Esophagus muscularis mucosa (tissue), 3 donors: ENCODE measurements around the gene HAAO.

Experiments used
- POLR2AphosphoS5 ChIP-seq, 2 donors: sonication (generic); formaldehyde crosslinking; IDR thresholded peaks; one replicate each; pipeline ENCODE4 v1.6.1; 2017; ENCODE audit warnings: antibody characterized with exemption in 2 of 2
- TF ChIP-seq, protein P1 (sequence below), 3 experiments: fragments of 200-600 bp in 2 of 3; fragments of 450-650 bp in 1 of 3; sonication (generic) in 2 of 3; IDR thresholded peaks; one replicate each; pipeline ENCODE4 v1.5.1; 2017 to 2019; ENCODE audit warnings: antibody characterized with exemption in 3 of 3, mild to moderate bottlenecking in 2 of 3, moderate library complexity in 1 of 3

DNA sequence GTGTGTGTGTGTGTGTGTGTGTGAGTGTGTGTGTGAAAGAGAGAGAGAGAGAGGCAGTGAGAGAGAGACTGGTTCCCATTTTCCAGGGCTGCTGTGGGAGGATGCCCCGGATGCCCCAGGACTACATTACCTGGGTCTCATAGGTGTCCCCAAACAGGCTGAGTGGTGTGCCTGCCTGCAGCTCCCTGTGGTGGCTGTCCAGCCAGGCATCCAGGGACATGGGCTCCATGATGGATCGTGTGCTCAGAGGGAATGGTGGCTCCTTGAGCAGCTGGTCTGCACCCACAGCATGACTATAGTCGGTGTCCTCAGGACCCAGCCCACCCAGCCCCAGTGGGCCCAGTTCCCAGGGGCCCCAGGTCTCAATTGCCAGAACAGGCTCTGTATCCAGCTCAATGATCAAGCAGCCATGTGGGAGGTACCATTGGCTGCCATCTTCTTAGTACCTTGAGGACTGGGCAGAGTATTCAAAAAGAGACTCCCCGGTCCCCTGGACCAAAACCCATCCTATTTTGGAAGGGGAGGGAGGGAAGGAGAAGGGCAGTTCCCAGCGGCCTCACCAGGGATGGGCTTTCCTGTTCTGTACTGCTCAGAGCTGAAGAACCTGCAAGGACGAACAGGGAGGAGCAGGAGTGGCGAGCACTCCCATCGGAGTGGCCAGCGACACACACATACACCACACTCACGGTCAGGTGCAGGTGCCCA is 22.6 kb downstream of the HAAO start:
- TF ChIP-seq, protein P1, sequence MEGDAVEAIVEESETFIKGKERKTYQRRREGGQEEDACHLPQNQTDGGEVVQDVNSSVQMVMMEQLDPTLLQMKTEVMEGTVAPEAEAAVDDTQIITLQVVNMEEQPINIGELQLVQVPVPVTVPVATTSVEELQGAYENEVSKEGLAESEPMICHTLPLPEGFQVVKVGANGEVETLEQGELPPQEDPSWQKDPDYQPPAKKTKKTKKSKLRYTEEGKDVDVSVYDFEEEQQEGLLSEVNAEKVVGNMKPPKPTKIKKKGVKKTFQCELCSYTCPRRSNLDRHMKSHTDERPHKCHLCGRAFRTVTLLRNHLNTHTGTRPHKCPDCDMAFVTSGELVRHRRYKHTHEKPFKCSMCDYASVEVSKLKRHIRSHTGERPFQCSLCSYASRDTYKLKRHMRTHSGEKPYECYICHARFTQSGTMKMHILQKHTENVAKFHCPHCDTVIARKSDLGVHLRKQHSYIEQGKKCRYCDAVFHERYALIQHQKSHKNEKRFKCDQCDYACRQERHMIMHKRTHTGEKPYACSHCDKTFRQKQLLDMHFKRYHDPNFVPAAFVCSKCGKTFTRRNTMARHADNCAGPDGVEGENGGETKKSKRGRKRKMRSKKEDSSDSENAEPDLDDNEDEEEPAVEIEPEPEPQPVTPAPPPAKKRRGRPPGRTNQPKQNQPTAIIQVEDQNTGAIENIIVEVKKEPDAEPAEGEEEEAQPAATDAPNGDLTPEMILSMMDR (IDR thresholded peaks at IDR 0.05) = no peak
- no peak for TF ChIP-seq POLR2AphosphoS5 (IDR thresholded peaks at IDR 0.05)
